ENCODE measurements around the gene TFB2M.

The TFB2M gene

DNA sequence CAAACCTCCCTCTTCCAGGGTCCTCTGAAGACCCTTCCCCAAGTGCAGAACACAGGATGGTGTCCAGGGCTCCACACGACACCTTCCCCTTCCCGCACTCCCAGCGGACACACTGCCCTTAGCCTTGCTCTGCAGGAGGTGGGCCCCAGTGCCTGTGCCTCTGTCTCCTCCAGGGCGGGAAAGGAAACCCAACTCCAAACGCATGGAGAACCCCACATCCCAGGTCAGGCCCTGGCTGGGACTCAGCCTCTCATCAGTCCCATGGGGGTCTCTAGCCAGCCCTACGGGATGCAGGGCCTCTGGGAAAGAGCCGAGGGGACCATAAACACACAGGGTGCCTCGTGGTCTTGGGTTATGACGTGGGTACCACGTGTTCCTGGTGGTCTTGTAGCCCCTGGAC is 53.4 kb downstream of the TFB2M start:
- no peak for DNase-seq

DNA sequence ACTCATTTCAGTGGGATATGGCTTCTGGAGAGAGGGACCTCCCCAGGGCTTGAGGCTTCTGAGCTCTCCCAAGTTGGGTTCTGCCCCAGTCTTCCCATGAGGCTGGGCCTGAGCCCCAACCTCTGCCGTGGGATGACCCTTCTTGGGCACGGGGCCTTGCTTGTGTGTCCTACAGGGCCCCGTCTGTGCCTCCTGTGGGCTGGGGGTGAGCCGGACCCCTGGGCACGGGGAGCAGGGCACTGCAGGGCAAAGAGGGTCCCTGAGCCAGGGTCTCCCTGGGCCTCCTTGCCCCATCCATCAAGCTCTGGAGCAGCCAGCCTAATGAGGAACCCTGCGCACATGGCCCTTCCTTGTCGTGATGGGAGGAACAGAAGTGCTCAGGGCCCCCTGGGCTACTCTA is 53.8 kb downstream of the TFB2M start:
- no peak for DNase-seq

DNA sequence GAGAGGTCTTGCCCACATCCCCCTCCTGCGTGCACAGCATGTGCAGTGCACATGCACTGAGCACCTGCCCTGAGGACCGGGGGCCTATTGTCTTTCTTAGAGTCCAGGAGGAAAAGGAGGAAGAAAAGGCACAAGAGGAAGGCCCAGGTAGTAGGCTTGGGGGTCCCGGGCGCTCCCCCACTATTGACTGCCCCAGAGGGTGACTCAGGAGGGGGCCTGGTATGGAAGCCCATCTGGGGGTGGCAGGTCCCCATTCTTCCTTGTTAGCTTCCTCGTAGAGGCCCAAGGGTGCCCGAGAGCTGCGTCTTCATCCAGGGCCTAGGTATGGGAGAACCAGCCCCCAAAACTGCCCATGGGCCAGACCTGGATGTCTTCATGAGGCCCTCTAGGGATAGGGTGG is 54.9 kb downstream of the TFB2M start:
- DNase-seq = no peak

DNA sequence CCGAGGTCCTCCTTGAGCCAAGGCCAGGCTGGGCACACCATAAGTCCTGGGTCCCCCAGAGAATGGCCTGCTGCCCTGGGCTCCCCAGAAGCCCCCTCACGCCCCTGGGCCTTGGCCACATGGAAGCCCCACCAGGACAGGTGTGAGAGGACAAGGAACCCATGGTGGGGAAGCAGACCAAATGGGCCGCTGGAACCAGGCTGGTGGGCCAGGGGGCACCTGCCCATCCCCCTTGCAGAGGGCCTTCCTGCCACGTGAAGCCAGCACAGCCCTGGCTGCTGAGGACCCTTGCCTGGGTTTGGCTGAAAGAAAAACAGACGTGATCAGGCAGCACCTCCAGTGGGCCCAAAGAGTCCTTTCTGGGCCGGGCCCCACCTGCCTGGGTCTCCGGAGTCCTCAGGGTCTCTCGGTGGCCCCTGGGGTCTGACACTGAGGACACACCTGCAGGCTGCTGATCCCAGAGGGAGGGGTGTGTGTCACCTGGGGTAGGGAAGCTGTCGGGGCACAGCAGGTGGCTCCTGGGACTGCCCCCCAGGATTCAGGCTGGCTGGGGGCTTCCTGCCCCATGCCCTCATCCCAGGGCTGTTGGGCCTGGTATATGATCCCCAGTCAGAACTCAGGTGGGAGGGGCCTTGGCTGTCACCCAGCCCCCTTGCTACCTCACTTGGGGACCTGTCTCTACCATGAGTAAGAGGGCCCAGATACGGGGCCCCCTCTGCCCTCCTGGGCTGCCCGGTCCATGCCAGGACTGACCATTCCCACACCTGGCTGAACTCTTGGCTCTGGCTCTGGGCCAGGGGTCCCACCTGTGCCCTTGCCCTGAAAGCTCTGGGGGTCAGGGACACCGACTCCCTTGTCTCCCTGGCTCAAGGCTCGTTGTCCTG is 55.7 kb downstream of the TFB2M start:
- no peak for DNase-seq

DNA sequence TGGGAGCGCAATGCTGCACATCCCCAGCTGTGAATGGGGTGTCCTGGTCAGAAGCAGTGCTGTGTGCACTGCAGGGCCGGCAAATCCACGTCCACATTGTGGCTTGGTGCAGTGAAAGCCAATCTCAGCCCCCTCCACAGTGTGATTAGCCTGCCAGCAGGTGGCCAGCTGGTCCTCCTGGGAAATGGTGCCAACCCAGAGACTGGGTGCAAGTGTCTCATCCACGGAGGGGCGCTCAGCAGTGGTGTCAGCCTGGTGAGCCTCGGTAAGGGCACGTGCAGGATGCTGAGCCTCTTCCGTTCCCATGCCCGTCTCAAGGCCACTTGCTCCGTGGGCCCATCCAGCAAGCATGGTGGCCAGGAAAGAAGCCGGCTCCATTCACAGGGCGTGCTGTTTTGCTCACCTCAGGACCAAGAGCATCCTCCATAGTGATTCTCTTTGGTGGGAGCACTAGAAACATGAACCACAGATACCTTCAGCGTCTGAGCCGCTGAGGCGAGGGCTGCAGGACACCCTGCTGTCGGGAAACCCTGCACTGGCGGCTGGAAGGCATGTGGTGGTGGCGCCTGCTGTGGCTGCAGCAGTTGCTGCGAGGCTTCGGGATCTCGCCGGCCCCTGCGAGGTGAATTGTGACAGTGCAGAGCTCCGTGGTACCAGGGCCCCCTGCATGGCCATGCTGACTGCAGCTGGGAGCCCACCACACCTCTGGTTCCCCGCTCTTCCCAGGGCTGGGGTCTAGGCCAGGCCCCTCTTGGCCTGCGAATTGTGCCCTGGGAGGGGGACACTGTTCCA is 57.0 kb downstream of the TFB2M start:
- DNase-seq = no peak

DNA sequence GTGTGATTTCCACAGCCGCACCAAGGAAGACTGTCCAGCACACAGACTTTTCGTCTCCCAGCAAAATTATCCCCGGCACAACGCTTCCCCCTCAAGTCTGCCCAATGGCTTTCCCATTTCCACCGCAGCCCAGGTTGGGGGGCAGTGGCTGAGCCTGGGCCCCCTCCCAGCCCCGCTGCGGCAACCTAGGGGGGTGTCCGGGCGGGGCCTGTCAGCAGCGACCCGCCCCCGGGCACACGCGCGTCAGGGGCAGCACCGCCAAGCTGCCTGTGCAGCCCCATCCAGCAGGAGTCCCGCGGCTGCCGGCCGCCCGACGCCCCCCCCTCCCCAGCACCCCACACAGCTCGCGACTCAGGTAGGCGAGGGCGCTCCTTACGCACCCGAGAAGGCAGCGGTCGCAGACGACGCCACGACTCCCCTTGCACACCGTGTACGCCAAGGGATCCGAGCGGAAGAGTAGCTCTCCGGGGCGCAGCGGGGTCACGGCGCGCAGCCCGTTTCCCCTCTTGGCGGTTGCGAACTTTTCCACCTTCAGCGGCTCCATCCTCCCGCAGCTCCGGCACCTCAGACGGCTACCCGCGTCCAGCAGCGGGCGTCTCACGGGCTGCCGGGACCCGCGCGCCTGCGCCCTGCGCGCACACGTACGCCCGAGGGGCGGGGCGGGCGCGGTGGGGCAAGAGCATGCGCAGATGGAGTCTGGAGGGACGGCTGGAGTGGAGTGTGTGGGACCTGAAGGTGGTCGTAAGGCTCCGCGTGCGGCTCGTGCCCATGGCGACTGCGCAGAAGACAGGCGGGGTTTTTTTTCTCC is 59.2 kb downstream of the TFB2M start, which contains the start of gene SMYD3:
Gene SMYD3 (minus strand): TSS at position 606 of the 808 bp plus-strand sequence.
- peak; percentile 83 to 94 (median 89) for DNase-seq

DNA sequence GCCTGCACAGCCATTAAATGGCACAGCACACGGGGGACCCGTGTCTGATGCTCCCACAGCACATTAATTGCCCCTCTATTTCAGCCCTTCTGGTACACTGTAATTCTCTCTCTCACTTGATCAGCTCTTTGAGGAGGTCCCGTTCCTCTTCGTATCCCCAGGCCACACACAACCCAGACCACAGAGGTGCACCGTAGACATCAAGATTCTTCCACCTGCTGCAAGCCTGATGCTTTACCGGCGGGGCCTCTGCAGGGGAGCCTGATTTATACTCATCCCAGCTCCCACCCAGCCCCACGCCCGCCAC is 59.7 kb downstream of the TFB2M start:
- DNase-seq = peak in 1 of 4 experiments; percentile 7

DNA sequence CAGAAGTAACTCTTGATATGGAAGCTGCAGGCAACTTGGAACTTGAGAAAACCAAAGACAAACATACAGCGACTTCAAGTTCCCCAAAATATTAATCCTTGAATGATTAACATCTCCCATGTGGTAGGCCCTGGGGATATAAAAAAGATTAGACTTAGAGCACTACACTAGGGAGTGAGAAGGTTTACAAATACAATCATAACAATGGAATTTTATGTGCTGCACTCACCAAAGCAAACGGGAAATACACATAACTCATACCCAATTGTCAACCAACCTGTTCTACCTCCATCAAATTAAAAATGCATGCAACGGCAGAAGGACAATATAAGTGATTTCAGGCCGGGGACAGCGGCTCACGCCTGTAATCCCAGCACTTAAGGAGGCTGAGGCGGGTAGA is 62.7 kb downstream of the TFB2M start:
- DNase-seq = no peak

DNA sequence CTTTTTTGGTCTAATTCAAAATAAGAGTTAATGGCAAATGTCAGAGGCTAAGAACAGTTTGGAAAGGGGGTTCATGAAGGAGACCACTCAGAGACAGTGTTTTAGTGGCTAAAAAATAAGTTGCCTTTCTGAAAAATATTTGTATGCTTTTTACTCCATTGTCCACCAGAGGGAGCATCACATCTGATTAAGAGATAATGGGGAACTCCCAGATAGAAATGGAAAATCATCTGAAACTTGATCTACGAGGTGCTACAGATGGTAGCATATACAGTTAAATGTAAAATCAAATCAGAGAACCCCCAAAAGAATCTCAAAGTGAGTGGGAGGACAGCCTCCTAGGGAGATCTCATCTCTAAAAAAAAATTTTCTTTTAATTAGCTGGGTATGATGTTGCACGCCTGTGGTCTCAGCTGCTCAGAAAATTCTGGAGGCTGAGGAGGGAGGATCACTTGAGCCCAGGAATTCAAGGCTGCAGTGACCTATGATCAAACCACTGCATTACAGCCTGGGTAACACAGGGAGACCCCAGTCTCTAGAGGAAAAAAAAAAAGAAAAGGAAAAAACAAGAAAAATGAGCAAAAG is 68.6 kb downstream of the TFB2M start:
- DNase-seq = peak; percentile 17 to 90 (median 77)

DNA sequence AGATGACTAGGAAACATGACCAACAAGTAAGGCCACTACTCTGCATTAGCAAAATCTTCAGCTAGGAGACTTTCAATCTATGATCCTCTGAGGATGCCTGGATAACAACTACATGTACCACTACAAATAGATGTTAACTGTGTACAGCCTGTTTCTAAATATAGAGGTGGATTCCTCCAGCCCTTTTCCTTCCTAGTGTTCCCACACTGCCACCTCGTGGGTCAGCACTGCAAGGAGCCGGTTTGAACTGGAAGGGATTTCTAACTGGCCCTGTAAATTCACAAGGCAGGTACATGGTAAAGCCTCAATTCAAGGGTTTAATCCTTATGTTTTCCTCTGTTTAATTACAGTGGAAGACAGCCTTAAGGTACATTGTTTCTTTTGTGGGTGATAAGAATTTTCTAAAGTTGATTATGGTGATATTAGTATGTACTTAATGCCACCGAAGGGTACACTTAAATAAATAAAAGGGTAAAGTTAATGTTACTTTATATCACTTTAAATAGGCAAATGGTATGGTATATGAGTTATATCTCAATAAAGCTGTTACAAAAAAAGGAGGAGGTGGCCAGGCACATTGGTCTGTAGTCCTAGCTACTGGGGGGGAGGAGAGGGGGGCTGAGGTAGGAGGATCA is 73.3 kb downstream of the TFB2M start:
- peak; percentile 55 to 73 (median 65) for DNase-seq

DNA sequence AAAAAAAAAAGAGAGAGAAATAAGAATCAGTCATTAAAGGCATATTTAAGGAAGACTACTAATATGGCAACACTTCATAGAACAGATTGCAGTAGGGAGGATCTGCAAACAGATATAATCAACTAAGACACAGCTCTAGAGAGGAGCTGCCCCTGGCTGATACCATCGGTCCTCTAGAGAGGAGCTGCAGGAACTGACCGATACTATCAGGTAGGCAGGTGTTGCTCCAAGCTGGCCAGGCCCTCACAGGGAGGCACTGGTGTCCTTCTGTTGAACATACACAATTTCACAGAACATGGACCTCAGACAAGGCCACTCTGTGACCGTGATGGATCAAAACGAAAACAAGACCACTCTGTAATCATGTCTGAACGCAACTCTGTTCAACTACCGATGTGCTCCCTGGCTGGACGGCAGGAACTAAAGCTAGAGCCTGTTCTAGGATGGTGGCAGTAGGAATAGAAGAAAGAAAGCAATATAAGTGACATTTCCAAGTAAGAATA is 74.5 kb downstream of the TFB2M start:
- no peak for DNase-seq

Measured in suppressor macrophage (primary cell).